Smooth muscle cell (in vitro differentiated cells): Measurements from ENCODE around the gene FAM187B. TPM values are rescaled to one million over a fixed set of nuclear protein-coding genes. Genes with fewer than 3 reads are reported as not detected.

Source experiments
- DNase-seq: peaks from one replicate; lab custom pipeline; 2025; ENCODE audit not compliant: unreplicated experiment; lab: John Stamatoyannopoulos, UW
- H2AFZ ChIP-seq: fragments of 200-600 bp; sonication (generic); 2 replicates; pipeline ENCODE4 v1.6.0; 2016; ENCODE audit warnings: antibody characterized with exemption, low read depth, mild to moderate bottlenecking
- H3F3A ChIP-seq: fragments of 200-600 bp; sonication (generic); 2 replicates; pipeline ENCODE4 v1.6.0; 2017; ENCODE audit warnings: antibody characterized with exemption, low read depth
- H3K27ac ChIP-seq: fragments of 200-600 bp; sonication (generic); 2 replicates; pipeline ENCODE4 v1.5.1; 2016; ENCODE audit warnings: low read depth, mild to moderate bottlenecking
- H3K27me3 ChIP-seq: fragments of 200-600 bp; sonication (generic); 2 replicates; pipeline ENCODE4 v1.6.1; 2016; ENCODE audit warnings: low read depth, mild to moderate bottlenecking
- H3K36me3 ChIP-seq: fragments of 200-600 bp; sonication (generic); 2 replicates; pipeline ENCODE4 v1.5.1; 2016; ENCODE audit warnings: low read depth
- H3K4me1 ChIP-seq: fragments of 200-600 bp; sonication (generic); 2 replicates; pipeline ENCODE4 v1.5.1; 2016; ENCODE audit warnings: low read depth
- H3K4me2 ChIP-seq: fragments of 200-600 bp; sonication (generic); 2 replicates; pipeline ENCODE4 v1.6.0; 2016; ENCODE audit warnings: mild to moderate bottlenecking
- H3K4me3 ChIP-seq: fragments of 200-600 bp; sonication (generic); 2 replicates; pipeline ENCODE4 v1.5.1; 2016; ENCODE audit warnings: mild to moderate bottlenecking
- H3K79me2 ChIP-seq: fragments of 200-600 bp; sonication (generic); 2 replicates; pipeline ENCODE4 v1.6.0; 2016; ENCODE audit warnings: low read depth, mild to moderate bottlenecking
- H3K9ac ChIP-seq: fragments of 200-600 bp; sonication (generic); 2 replicates; pipeline ENCODE4 v1.6.0; 2016; ENCODE audit warnings: low read depth
- H3K9me3 ChIP-seq: fragments of 200-600 bp; sonication (generic); replicated peaks from 2 replicates; pipeline ENCODE4 v1.5.1; 2016; ENCODE audit warnings: low read depth
- H4K20me1 ChIP-seq: fragments of 200-600 bp; sonication (generic); 2 replicates; pipeline ENCODE4 v1.6.0; 2016; ENCODE audit warnings: low read depth
- WGBS: methylation state at CpG from one replicate; pipeline ENCODE4 v1.1.7; 2016; ENCODE audit warnings: low lambda C conversion rate; 5-methylcytosine and 5-hydroxymethylcytosine counted together
- polyA plus RNA-seq: library from polyadenylated mRNA; unstranded; fragments of >200 nt; fragmentation: Nextera tagmentation; extraction: Ambion mirVana; gene quantifications from 2 replicates; pipeline ENCODE4 v1.2.1, GENCODE V29; 2016
- total RNA-seq: library from RNA; depleted of rRNA; stranded (reverse); fragments of >200 nt; gene quantifications from 2 replicates; pipeline ENCODE4 v1.2.3, GENCODE V29; 2014
- TF ChIP-seq, protein P1 (sequence below): fragments of 200-600 bp; sonication (generic); IDR thresholded peaks from 2 replicates; pipeline ENCODE4 v1.5.1; 2017; ENCODE audit warnings: borderline replicate concordance, mild to moderate bottlenecking, antibody characterized with exemption; ENCODE audit not compliant: insufficient read depth, poor library complexity, severe bottlenecking

FAM187B gene
- total and polyA plus RNA-seq, 2 experiments from 2014 or later: not detected

DNA sequence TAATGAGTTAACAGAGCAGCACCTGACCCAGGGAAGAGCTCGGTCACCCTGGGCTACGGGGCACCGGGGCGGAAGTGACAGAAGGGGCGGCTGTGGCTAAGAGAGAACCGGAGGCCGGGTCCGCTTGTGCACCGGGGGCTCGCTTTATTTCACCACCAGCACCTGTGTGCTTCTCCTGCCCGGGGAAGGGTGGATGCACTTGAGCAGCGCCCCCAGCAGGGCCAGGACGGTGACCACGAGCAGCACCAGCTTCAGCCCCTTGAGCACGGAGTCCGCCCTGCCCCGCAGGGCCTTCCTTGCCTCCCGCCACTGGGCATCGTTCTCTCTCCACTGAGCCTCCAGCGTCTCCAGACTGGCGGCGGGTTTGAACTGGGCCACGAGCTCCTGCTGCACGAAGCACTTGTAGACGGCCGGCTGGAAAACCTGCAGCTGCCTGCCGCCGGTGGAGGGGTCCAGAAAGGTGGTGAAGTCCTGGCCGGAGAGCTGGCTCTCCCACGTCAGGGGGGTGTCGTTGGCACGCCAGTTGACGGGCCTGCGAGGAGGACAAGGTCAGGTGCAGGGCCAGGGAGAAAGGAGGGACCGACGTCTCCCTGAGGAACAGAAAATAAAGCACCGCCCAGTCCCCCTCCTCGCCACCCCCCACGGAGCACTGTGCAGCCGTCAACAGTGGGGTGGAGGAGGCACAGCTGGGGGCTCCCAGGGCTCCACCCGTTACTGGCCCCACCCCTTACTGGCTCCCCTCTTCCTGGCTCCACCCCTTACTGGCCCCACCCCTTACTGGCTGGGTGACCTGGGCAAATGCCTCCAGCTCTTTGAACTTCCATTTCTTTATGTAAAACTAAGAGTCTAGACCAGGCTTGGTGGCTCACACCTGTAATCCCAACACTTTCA is 3.6 kb downstream of the FAM187B start:
- H4K20me1 ChIP-seq: no peaks in the 10 kb centered on the region
- no peaks in the 10 kb centered on the region for H3K36me3 ChIP-seq
- 79% methylated on average over 37 of the region's 41 CpGs for WGBS
- no peaks in the 10 kb centered on the region for H3K79me2 ChIP-seq
- no peak overlapping the region for H3K27ac ChIP-seq
- H2AFZ ChIP-seq: no peak overlapping the region
- H3K4me1 ChIP-seq: no peaks in the 10 kb centered on the region
- H3K9ac ChIP-seq: no peak overlapping the region
- no peak overlapping the region for H3K4me2 ChIP-seq
- no peak for DNase-seq
- no peaks in the 10 kb centered on the region for H3F3A ChIP-seq
- TF ChIP-seq, protein P1, sequence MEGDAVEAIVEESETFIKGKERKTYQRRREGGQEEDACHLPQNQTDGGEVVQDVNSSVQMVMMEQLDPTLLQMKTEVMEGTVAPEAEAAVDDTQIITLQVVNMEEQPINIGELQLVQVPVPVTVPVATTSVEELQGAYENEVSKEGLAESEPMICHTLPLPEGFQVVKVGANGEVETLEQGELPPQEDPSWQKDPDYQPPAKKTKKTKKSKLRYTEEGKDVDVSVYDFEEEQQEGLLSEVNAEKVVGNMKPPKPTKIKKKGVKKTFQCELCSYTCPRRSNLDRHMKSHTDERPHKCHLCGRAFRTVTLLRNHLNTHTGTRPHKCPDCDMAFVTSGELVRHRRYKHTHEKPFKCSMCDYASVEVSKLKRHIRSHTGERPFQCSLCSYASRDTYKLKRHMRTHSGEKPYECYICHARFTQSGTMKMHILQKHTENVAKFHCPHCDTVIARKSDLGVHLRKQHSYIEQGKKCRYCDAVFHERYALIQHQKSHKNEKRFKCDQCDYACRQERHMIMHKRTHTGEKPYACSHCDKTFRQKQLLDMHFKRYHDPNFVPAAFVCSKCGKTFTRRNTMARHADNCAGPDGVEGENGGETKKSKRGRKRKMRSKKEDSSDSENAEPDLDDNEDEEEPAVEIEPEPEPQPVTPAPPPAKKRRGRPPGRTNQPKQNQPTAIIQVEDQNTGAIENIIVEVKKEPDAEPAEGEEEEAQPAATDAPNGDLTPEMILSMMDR: no peak
- no peaks in the 10 kb centered on the region for H3K27me3 ChIP-seq
- no peaks in the 10 kb centered on the region for H3K9me3 ChIP-seq
- no peak overlapping the region for H3K4me3 ChIP-seq

- no peaks in the 10 kb centered on the region for H3K79me2 ChIP-seq
- TF ChIP-seq, protein P1: no peak
- no peaks in the 10 kb centered on the region for H3K36me3 ChIP-seq
- H3K27me3 ChIP-seq: no peaks in the 10 kb centered on the region
- no peak overlapping the region for H3K4me3 ChIP-seq
- WGBS: 84% methylated on average over 4 of the region's 4 CpGs
- H3K9me3 ChIP-seq: no peaks in the 10 kb centered on the region
- no peak overlapping the region for H3K27ac ChIP-seq
- H3K4me2 ChIP-seq: no peak overlapping the region
- H3F3A ChIP-seq: no peaks in the 10 kb centered on the region
- H4K20me1 ChIP-seq: no peaks in the 10 kb centered on the region
- H3K4me1 ChIP-seq: no peaks in the 10 kb centered on the region
- DNase-seq: no peak
- no peak overlapping the region for H2AFZ ChIP-seq
- no peak overlapping the region for H3K9ac ChIP-seq
These were observed 4.6 kb downstream of the FAM187B start for GRCh38 chr19:35223862-35224505.

- no peaks in the 10 kb centered on the region for H4K20me1 ChIP-seq
- no peak overlapping the region for H3K4me3 ChIP-seq
- H3K27me3 ChIP-seq: no peaks in the 10 kb centered on the region
- H3K36me3 ChIP-seq: no peaks in the 10 kb centered on the region
- no peak overlapping the region for H3K27ac ChIP-seq
- no peak overlapping the region for H2AFZ ChIP-seq
- H3K4me1 ChIP-seq: no peaks in the 10 kb centered on the region
- H3K79me2 ChIP-seq: no peaks in the 10 kb centered on the region
- H3K9me3 ChIP-seq: no peaks in the 10 kb centered on the region
- 73% methylated on average over 6 of the region's 6 CpGs for WGBS
- H3F3A ChIP-seq: no peaks in the 10 kb centered on the region
- no peak for DNase-seq
- no peak overlapping the region for H3K9ac ChIP-seq
- TF ChIP-seq, protein P1: no peak
- no peak overlapping the region for H3K4me2 ChIP-seq
These were observed 5.3 kb downstream of the FAM187B start for GRCh38 chr19:35223084-35223790.
